C4-2B (cell line): ENCODE measurements around the gene NFE2L2.

Source experiments
- CTCF ChIP-seq: fragments of 450-650 bp; conservative IDR thresholded peaks from 2 replicates; pipeline ENCODE4 v1.5.1; 2017; ENCODE audit warnings: mild to moderate bottlenecking
- ZFX ChIP-seq: fragments of 450-650 bp; IDR thresholded peaks from 2 replicates; pipeline ENCODE4 v1.6.1; 2017

GRCh38 chr2:177249038-177249437 lies 15.5 kb downstream of the NFE2L2 start:
- TF ChIP-seq CTCF (no peak), ZFX (no peak)
